Activated naive CD4-positive, alpha-beta T cell treated with anti-CD3 and anti-CD28 coated beads for 36 hours (primary cell): ENCODE measurements around the gene CTDSPL. TPM values are rescaled to one million over a fixed set of nuclear protein-coding genes. Genes with fewer than 3 reads are reported as not detected.

Experiments used
- CTCF ChIA-PET: fragments of 350-600 bp; sonication (Branson Sonifier 250); formaldehyde crosslinking; loops from one replicate; lab custom pipeline; 2021; ENCODE audit warnings: antibody characterized with exemption; lab: Charles Lee
- DNase-seq: peaks from one replicate; pipeline ENCODE4 v3.0.0-alpha.2; 2020
- H3K27ac Mint-ChIP-seq: one replicate; pipeline ENCODE4 v1.8.0; 2021; ENCODE audit warnings: mild to moderate bottlenecking, mixed read lengths
- H3K27me3 Mint-ChIP-seq: one replicate; pipeline ENCODE4 v1.8.0; 2021; ENCODE audit warnings: low read depth, mixed read lengths
- H3K36me3 Mint-ChIP-seq: one replicate; pipeline ENCODE4 v1.8.0; 2021; ENCODE audit warnings: low read depth, mixed read lengths
- H3K4me1 Mint-ChIP-seq: one replicate; pipeline ENCODE4 v1.8.0; 2021; ENCODE audit warnings: low read depth, mixed read lengths
- H3K4me3 Mint-ChIP-seq: one replicate; pipeline ENCODE4 v1.8.0; 2021; ENCODE audit warnings: mild to moderate bottlenecking, moderate library complexity, mixed read lengths
- H3K9me3 Mint-ChIP-seq: one replicate; pipeline ENCODE4 v1.8.0; 2021; ENCODE audit warnings: mixed read lengths
- intact Hi-C: fragments of 100-400 bp; cut with micrococcal nuclease; formaldehyde crosslinking; loops from one replicate; pipeline ENCODE4 v1.15.1; 2023
- total RNA-seq, 2 experiments: library from RNA; stranded (reverse); gene quantifications; one replicate each; pipeline ENCODE4 v1.2.3, GENCODE V29; 2021

The CTDSPL gene
- total RNA-seq, 2 experiments from 2014 or later, result 3.7 to 5.0 TPM

GRCh38 chr3:37876279-37876678 lies 14.6 kb downstream of the CTDSPL start:
- Mint-ChIP-seq H3K4me3 (no peak overlapping the region), H3K27me3 (no peaks in the 10 kb centered on the region), H3K9me3 (peaks cover 19% of the 10 kb centered on the region), H3K36me3 (no peaks in the 10 kb centered on the region), H3K4me1 (no peaks in the 10 kb centered on the region), H3K27ac (no peak overlapping the region)
- DNase-seq, result no peak
- intact Hi-C loops, result no loop called here
- CTCF ChIA-PET, result no interaction called here

- Mint-ChIP-seq H3K9me3 (no peaks in the 10 kb centered on the region), H3K4me3 (no peak overlapping the region), H3K4me1 (no peaks in the 10 kb centered on the region), H3K36me3 (no peaks in the 10 kb centered on the region), H3K27ac (no peak overlapping the region), H3K27me3 (no peaks in the 10 kb centered on the region)
- intact Hi-C loops, result no loop called here
- no peak for DNase-seq
- CTCF ChIA-PET, result no interaction called here
Observed at GRCh38 chr3:37882711-37883110, 21.0 kb downstream of the CTDSPL start.

GRCh38 chr3:37885814-37886213 lies 24.1 kb downstream of the CTDSPL start:
- intact Hi-C loops, result no loop called here
- Mint-ChIP-seq H3K4me3 (no peak overlapping the region), H3K27me3 (no peaks in the 10 kb centered on the region), H3K4me1 (no peaks in the 10 kb centered on the region), H3K36me3 (no peaks in the 10 kb centered on the region), H3K9me3 (no peaks in the 10 kb centered on the region), H3K27ac (no peak overlapping the region)
- CTCF ChIA-PET, result no interaction called here
- no peak for DNase-seq

GRCh38 chr3:37886395-37886794 lies 24.7 kb downstream of the CTDSPL start:
- Mint-ChIP-seq H3K4me3 (no peak overlapping the region), H3K27ac (no peak overlapping the region), H3K9me3 (no peaks in the 10 kb centered on the region), H3K36me3 (no peaks in the 10 kb centered on the region), H3K27me3 (no peaks in the 10 kb centered on the region), H3K4me1 (no peaks in the 10 kb centered on the region)
- intact Hi-C loops, result no loop called here
- CTCF ChIA-PET, result interaction anchor here (1.2 kb wide), 1 partner anchor 31 kb away, joined by 3 read pairs; no protein-coding TSS in a partner anchor
- no peak for DNase-seq

- CTCF ChIA-PET, result interaction anchor here (1.2 kb wide), 1 partner anchor 32 kb away, joined by 3 read pairs; no protein-coding TSS in a partner anchor
- Mint-ChIP-seq H3K4me1 (no peaks in the 10 kb centered on the region), H3K4me3 (no peak overlapping the region), H3K27ac (no peak overlapping the region), H3K36me3 (no peaks in the 10 kb centered on the region), H3K27me3 (no peaks in the 10 kb centered on the region), H3K9me3 (no peaks in the 10 kb centered on the region)
- intact Hi-C loops, result no loop called here
- no peak for DNase-seq
Observed at GRCh38 chr3:37887062-37887461, 25.4 kb downstream of the CTDSPL start.

GRCh38 chr3:37887824-37888223 lies 26.1 kb downstream of the CTDSPL start:
- no peaks in the 10 kb centered on the region for H3K36me3 Mint-ChIP-seq
- intact Hi-C loops, result no loop called here
- CTCF ChIA-PET, result interaction anchor here (1.2 kb wide), 1 partner anchor 33 kb away, joined by 3 read pairs; no protein-coding TSS in a partner anchor
- H3K27me3 Mint-ChIP-seq, result no peaks in the 10 kb centered on the region
- no peaks in the 10 kb centered on the region for H3K4me1 Mint-ChIP-seq
- no peak for DNase-seq
- no peak overlapping the region for H3K27ac Mint-ChIP-seq
- H3K4me3 Mint-ChIP-seq, result no peak overlapping the region
- H3K9me3 Mint-ChIP-seq, result no peaks in the 10 kb centered on the region

GRCh38 chr3:37888421-37888820 lies 26.7 kb downstream of the CTDSPL start:
- no peak for DNase-seq
- intact Hi-C loops, result no loop called here
- Mint-ChIP-seq H3K9me3 (no peaks in the 10 kb centered on the region), H3K27ac (no peak overlapping the region), H3K27me3 (no peaks in the 10 kb centered on the region), H3K4me3 (no peak overlapping the region), H3K4me1 (no peaks in the 10 kb centered on the region), H3K36me3 (no peaks in the 10 kb centered on the region)
- CTCF ChIA-PET, result interaction anchor here (1.2 kb wide), 1 partner anchor 34 kb away, joined by 3 read pairs; no protein-coding TSS in a partner anchor

- no peaks in the 10 kb centered on the region for H3K27me3 Mint-ChIP-seq
- DNase-seq, result no peak
- CTCF ChIA-PET, result interaction anchor here (1.1 kb wide), 1 partner anchor 76 kb away, joined by 3 read pairs; no protein-coding TSS in a partner anchor
- no peak overlapping the region for H3K4me3 Mint-ChIP-seq
- no peaks in the 10 kb centered on the region for H3K4me1 Mint-ChIP-seq
- no peaks in the 10 kb centered on the region for H3K36me3 Mint-ChIP-seq
- intact Hi-C loops, result no loop called here
- no peaks in the 10 kb centered on the region for H3K9me3 Mint-ChIP-seq
- H3K27ac Mint-ChIP-seq, result no peak overlapping the region
Observed at GRCh38 chr3:37890522-37890921, 28.8 kb downstream of the CTDSPL start.

GRCh38 chr3:37891227-37891626 lies 29.5 kb downstream of the CTDSPL start:
- no peaks in the 10 kb centered on the region for H3K9me3 Mint-ChIP-seq
- H3K27ac Mint-ChIP-seq, result no peak overlapping the region
- H3K27me3 Mint-ChIP-seq, result no peaks in the 10 kb centered on the region
- intact Hi-C loops, result no loop called here
- no peaks in the 10 kb centered on the region for H3K36me3 Mint-ChIP-seq
- no peak for DNase-seq
- CTCF ChIA-PET, result no interaction called here
- H3K4me3 Mint-ChIP-seq, result no peak overlapping the region
- no peaks in the 10 kb centered on the region for H3K4me1 Mint-ChIP-seq

GRCh38 chr3:37892927-37893600 lies 31.4 kb downstream of the CTDSPL start:
- Mint-ChIP-seq H3K27me3 (no peaks in the 10 kb centered on the region), H3K36me3 (no peaks in the 10 kb centered on the region), H3K27ac (no peak overlapping the region), H3K9me3 (no peaks in the 10 kb centered on the region), H3K4me1 (no peaks in the 10 kb centered on the region), H3K4me3 (no peak overlapping the region)
- intact Hi-C loops, result no loop called here
- no peak for DNase-seq
- CTCF ChIA-PET, result no interaction called here

- H3K36me3 Mint-ChIP-seq, result no peaks in the 10 kb centered on the region
- H3K27me3 Mint-ChIP-seq, result no peaks in the 10 kb centered on the region
- H3K4me3 Mint-ChIP-seq, result no peak overlapping the region
- no peak for DNase-seq
- no peak overlapping the region for H3K27ac Mint-ChIP-seq
- intact Hi-C loops, result no loop called here
- H3K4me1 Mint-ChIP-seq, result peaks cover 6% of the 10 kb centered on the region
- CTCF ChIA-PET, result interaction anchor here (0.6 to 1.1 kb wide), 2 partner anchors 41 to 359 kb away, joined by 3 read pairs; no protein-coding TSS in a partner anchor
- H3K9me3 Mint-ChIP-seq, result no peaks in the 10 kb centered on the region
Observed at GRCh38 chr3:37896827-37897226, 35.1 kb downstream of the CTDSPL start.

GRCh38 chr3:37897763-37898162 lies 36.1 kb downstream of the CTDSPL start:
- CTCF ChIA-PET, result no interaction called here
- H3K4me3 Mint-ChIP-seq, result no peak overlapping the region
- H3K9me3 Mint-ChIP-seq, result no peaks in the 10 kb centered on the region
- H3K4me1 Mint-ChIP-seq, result peaks cover 6% of the 10 kb centered on the region
- no peak for DNase-seq
- no peaks in the 10 kb centered on the region for H3K27me3 Mint-ChIP-seq
- no peaks in the 10 kb centered on the region for H3K36me3 Mint-ChIP-seq
- intact Hi-C loops, result no loop called here
- no peak overlapping the region for H3K27ac Mint-ChIP-seq

GRCh38 chr3:37898424-37898823 lies 36.7 kb downstream of the CTDSPL start:
- CTCF ChIA-PET, result no interaction called here
- H3K4me3 Mint-ChIP-seq, result no peak overlapping the region
- H3K9me3 Mint-ChIP-seq, result no peaks in the 10 kb centered on the region
- DNase-seq, result no peak
- H3K27me3 Mint-ChIP-seq, result no peaks in the 10 kb centered on the region
- intact Hi-C loops, result no loop called here
- no peaks in the 10 kb centered on the region for H3K36me3 Mint-ChIP-seq
- H3K4me1 Mint-ChIP-seq, result peaks cover 6% of the 10 kb centered on the region
- no peak overlapping the region for H3K27ac Mint-ChIP-seq
